SK-N-SH (cell line): ENCODE data around the gene ADGRB2. TPM values are rescaled to one million over a fixed set of nuclear protein-coding genes. Genes with fewer than 3 reads are reported as not detected.

Experiments used
- CTCF ChIA-PET: fragments of 300-600, 350-600 bp; formaldehyde crosslinking; extraction: SDS; loops from one replicate; lab custom pipeline; 2021; lab: Yijun Ruan, JAX
- POLR2A ChIA-PET: fragments of 350-600 bp; sonication (Branson Sonifier 250); formaldehyde crosslinking; extraction: SDS; loops from one replicate; lab custom pipeline; 2020; ENCODE audit warnings: antibody characterized with exemption, inconsistent platforms; lab: Yijun Ruan, JAX
- DNase-seq: peaks from one replicate; pipeline ENCODE4 v3.0.0; 2012
- H2AFZ ChIP-seq: fragments of 200-600 bp; sonication (generic); 2 replicates; pipeline ENCODE4 v1.8.1; 2016; ENCODE audit warnings: antibody characterized with exemption, mild to moderate bottlenecking, low read depth
- H3F3A ChIP-seq: fragments of 200-600 bp; sonication (generic); replicated peaks from 2 replicates; pipeline ENCODE3; 2016; ENCODE audit warnings: antibody characterized with exemption, mild to moderate bottlenecking; ENCODE audit not compliant: insufficient read depth
- H3K27ac ChIP-seq, 2 experiments: fragments of 200-500 bp in 1 of 2; fragments of 200-600 bp in 1 of 2; sonication (Bioruptor generic) in 1 of 2; sonication (generic), shearing (Covaris generic) in 1 of 2; 2 replicates each; pipeline versions ENCODE4 v1.5.1 to v1.6.1; 2014 to 2016; ENCODE audit warnings: low read depth in 2 of 2, inconsistent platforms in 1 of 2, low read length in 1 of 2, mild to moderate bottlenecking in 1 of 2, mixed read lengths in 1 of 2
- H3K27me3 ChIP-seq: fragments of 200-600 bp; sonication (generic), shearing (Covaris generic); 2 replicates; pipeline ENCODE4 v1.6.1; 2016; ENCODE audit warnings: mixed run types; ENCODE audit not compliant: insufficient read depth
- H3K36me3 ChIP-seq, 2 experiments: fragments of 200-500 bp in 1 of 2; fragments of 200-600 bp in 1 of 2; sonication (Bioruptor generic) in 1 of 2; sonication (generic) in 1 of 2; replicated peaks in 1 of 2; 2 replicates each; pipeline versions ENCODE3 to v1.5.1; 2014 to 2016; ENCODE audit warnings: low read length in 1 of 2, mild to moderate bottlenecking in 1 of 2; ENCODE audit not compliant: insufficient read depth in 2 of 2, control insufficient read depth in 1 of 2
- H3K4me1 ChIP-seq, 2 experiments: fragments of 200-500 bp in 1 of 2; fragments of 200-600 bp in 1 of 2; sonication (Bioruptor generic) in 1 of 2; sonication (generic), shearing (Covaris generic) in 1 of 2; 2 replicates each; pipeline versions ENCODE4 v1.5.1 to v1.6.1; 2014 to 2016; ENCODE audit warnings: low read depth in 1 of 2, low read length in 1 of 2, mixed run types in 1 of 2; ENCODE audit not compliant: insufficient read depth in 2 of 2, control insufficient read depth in 1 of 2
- H3K4me2 ChIP-seq: fragments of 200-600 bp; sonication (generic), shearing (Covaris generic); 2 replicates; pipeline ENCODE4 v1.6.1; 2017; ENCODE audit warnings: mixed run types
- H3K4me3 ChIP-seq, 2 experiments: fragments of 200-500 bp in 1 of 2; fragments of 200-600 bp in 1 of 2; sonication (Bioruptor generic) in 1 of 2; sonication (generic), shearing (Covaris generic) in 1 of 2; 2 replicates each; pipeline versions ENCODE4 v1.5.1 to v1.8.1; 2014 to 2016; ENCODE audit warnings: low read depth in 2 of 2, inconsistent platforms in 1 of 2, low read length in 1 of 2, mild to moderate bottlenecking in 1 of 2, mixed read lengths in 1 of 2, moderate library complexity in 1 of 2
- H3K79me2 ChIP-seq: fragments of 200-600 bp; sonication (generic); 2 replicates; pipeline ENCODE4 v1.8.1; 2017; ENCODE audit warnings: mild to moderate bottlenecking; ENCODE audit not compliant: insufficient read depth
- H3K9ac ChIP-seq: fragments of 200-600 bp; sonication (generic); 2 replicates; pipeline ENCODE4 v1.6.1; 2017; ENCODE audit warnings: mixed run types
- H3K9me2 ChIP-seq: fragments of 200-600 bp; sonication (generic); 2 replicates; pipeline ENCODE4 v1.6.1; 2017; ENCODE audit warnings: mixed run types
- H3K9me3 ChIP-seq: fragments of 200-600 bp; sonication (generic); 2 replicates; pipeline ENCODE4 v1.6.1; 2017; ENCODE audit warnings: mixed run types, mild to moderate bottlenecking, moderate library complexity
- H4K20me1 ChIP-seq: fragments of 200-600 bp; sonication (generic); 2 replicates; pipeline ENCODE4 v1.6.1; 2017; ENCODE audit warnings: mild to moderate bottlenecking, mixed run types; ENCODE audit not compliant: insufficient read depth
- EP300 ChIP-seq, 2 experiments: IDR thresholded peaks; 2 replicates each; pipeline versions ENCODE4 v1.4.0 to v1.6.1; 2012; ENCODE audit warnings: borderline replicate concordance in 1 of 2, low read depth in 1 of 2, low read length in 1 of 2
- FOSL2 ChIP-seq: IDR thresholded peaks from 2 replicates; pipeline ENCODE4 v1.4.0; 2012; ENCODE audit warnings: low read depth, mild to moderate bottlenecking, moderate library complexity, borderline replicate concordance
- MXI1 ChIP-seq: IDR thresholded peaks from 2 replicates; pipeline ENCODE4 v1.6.1; 2012; ENCODE audit warnings: mild to moderate bottlenecking, low read depth, low read length, improper control_type of control experiment
- POLR2AphosphoS5 ChIP-seq: IDR thresholded peaks from 2 replicates; pipeline ENCODE4 v1.6.1; 2012; ENCODE audit warnings: low read depth, low read length
- RFX5 ChIP-seq: IDR thresholded peaks from 2 replicates; pipeline ENCODE4 v1.6.1; 2012; ENCODE audit warnings: mild to moderate bottlenecking, improper control_type of control experiment, low read length
- TAF1 ChIP-seq: IDR thresholded peaks from 2 replicates; pipeline ENCODE4 v1.6.1; 2012; ENCODE audit warnings: low read depth, mild to moderate bottlenecking, low read length, moderate library complexity, borderline replicate concordance
- WGBS: methylation state at CpG from one replicate; pipeline ENCODE4 v1.1.6; 2017; ENCODE audit warnings: low lambda C conversion rate; 5-methylcytosine and 5-hydroxymethylcytosine counted together
- polyA plus RNA-seq, 3 experiments: library from polyadenylated mRNA; depleted of rRNA; stranded (reverse); fragments of >200 nt; gene quantifications; 2 replicates each; pipeline ENCODE4 v1.2.3, GENCODE V29; 2012
- TF ChIP-seq, protein P1 (sequence below): fragments of 150-350 bp; IDR thresholded peaks from 2 replicates; pipeline ENCODE4 v1.6.1; 2016; ENCODE audit warnings: mild to moderate bottlenecking, low read depth, low read length
- TF ChIP-seq, protein P2 (sequence below): IDR thresholded peaks from 2 replicates; pipeline ENCODE4 v1.4.0; 2012; ENCODE audit warnings: low read depth
- TF ChIP-seq, protein P3 (sequence below): fragments of 150-350 bp; IDR thresholded peaks from 2 replicates; pipeline ENCODE4 v1.6.1; 2017; ENCODE audit warnings: antibody characterized with exemption, low read length, low read depth, borderline replicate concordance

The ADGRB2 gene
- polyA plus RNA-seq, 1 of the 3 experiments (the other 2 are of a cell fraction), result 13.0 TPM

- no peaks in the 10 kb centered on the region for H3K36me3 ChIP-seq
- POLR2A ChIA-PET, result no interaction called here
- H3F3A ChIP-seq, result peaks cover 28% of the 10 kb centered on the region
- no peaks in the 10 kb centered on the region for H3K9me3 ChIP-seq
- no peak for TF ChIP-seq FOSL2
- TF ChIP-seq, protein P1, sequence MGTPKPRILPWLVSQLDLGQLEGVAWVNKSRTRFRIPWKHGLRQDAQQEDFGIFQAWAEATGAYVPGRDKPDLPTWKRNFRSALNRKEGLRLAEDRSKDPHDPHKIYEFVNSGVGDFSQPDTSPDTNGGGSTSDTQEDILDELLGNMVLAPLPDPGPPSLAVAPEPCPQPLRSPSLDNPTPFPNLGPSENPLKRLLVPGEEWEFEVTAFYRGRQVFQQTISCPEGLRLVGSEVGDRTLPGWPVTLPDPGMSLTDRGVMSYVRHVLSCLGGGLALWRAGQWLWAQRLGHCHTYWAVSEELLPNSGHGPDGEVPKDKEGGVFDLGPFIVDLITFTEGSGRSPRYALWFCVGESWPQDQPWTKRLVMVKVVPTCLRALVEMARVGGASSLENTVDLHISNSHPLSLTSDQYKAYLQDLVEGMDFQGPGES, result no peak
- no peak for TF ChIP-seq RFX5
- no peak for TF ChIP-seq MXI1
- no peaks in the 10 kb centered on the region for H4K20me1 ChIP-seq
- no peak overlapping the region for H3K27ac ChIP-seq
- no peak overlapping the region for H3K4me2 ChIP-seq
- no peaks in the 10 kb centered on the region for H3K79me2 ChIP-seq
- no peak overlapping the region for H3K4me3 ChIP-seq
- 95% methylated on average over 10 of the region's 12 CpGs for WGBS
- H3K4me1 ChIP-seq, result peaks cover 29 to 61% of the 10 kb centered on the region in 2 experiments
- H3K27me3 ChIP-seq, result no peaks in the 10 kb centered on the region
- no peak for DNase-seq
- H3K9me2 ChIP-seq, result no peaks in the 10 kb centered on the region
- H3K9ac ChIP-seq, result no peak overlapping the region
- H2AFZ ChIP-seq, result no peak overlapping the region
- CTCF ChIA-PET, result interaction anchor here (1.0 to 10.2 kb wide), 5 partner anchors 16 to 92 kb away, joined by 3 to 116 read pairs (median 3); no protein-coding TSS in a partner anchor
Measured at GRCh38 chr1:31697369-31697984, 66.7 kb downstream of the ADGRB2 start.

DNA sequence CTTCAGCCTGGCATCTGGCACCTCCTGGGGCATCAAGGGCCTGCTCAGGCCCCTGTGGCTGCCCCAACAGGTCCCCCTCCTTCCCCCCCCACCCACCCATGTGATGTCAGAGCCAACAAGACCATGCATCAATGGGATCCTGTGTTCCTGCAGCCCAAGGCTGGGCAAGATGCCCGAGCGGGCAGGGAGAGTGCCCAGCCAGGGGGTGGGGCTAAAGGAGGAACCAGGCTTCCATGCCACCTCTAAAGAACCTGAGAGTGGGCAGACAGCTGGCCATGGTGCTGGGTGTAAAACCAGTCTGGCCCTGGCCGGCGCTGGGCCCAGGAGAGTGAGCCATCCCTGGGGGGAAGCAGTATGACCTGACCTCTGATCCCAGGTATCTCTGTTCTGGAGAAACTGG lies 67.9 kb downstream of the ADGRB2 start:
- Histone ChIP-seq H3K36me3 (no peaks in the 10 kb centered on the region), H3K27me3 (no peaks in the 10 kb centered on the region), H3K4me2 (no peak overlapping the region), H3K4me1 (peaks cover 19 to 50% of the 10 kb centered on the region in 2 experiments), H4K20me1 (no peaks in the 10 kb centered on the region), H3K4me3 (no peak overlapping the region), H3F3A (peaks cover 16% of the 10 kb centered on the region), H3K79me2 (no peaks in the 10 kb centered on the region), H3K27ac (no peak overlapping the region), H3K9ac (no peak overlapping the region), H3K9me2 (no peaks in the 10 kb centered on the region), H3K9me3 (no peaks in the 10 kb centered on the region), H2AFZ (no peak overlapping the region)
- ChIA-PET CTCF (interaction anchor here (1.6 to 10.2 kb wide), 2 partner anchors 13 to 18 kb away, joined by 5 to 116 read pairs; no protein-coding TSS in a partner anchor), POLR2A (no interaction called here)
- DNase-seq, result no peak
- TF ChIP-seq, protein P2, sequence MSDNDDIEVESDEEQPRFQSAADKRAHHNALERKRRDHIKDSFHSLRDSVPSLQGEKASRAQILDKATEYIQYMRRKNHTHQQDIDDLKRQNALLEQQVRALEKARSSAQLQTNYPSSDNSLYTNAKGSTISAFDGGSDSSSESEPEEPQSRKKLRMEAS, result no peak
- TF ChIP-seq, protein P1, result no peak
- TF ChIP-seq, protein P3, sequence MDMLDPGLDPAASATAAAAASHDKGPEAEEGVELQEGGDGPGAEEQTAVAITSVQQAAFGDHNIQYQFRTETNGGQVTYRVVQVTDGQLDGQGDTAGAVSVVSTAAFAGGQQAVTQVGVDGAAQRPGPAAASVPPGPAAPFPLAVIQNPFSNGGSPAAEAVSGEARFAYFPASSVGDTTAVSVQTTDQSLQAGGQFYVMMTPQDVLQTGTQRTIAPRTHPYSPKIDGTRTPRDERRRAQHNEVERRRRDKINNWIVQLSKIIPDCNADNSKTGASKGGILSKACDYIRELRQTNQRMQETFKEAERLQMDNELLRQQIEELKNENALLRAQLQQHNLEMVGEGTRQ, result no peak
- TF ChIP-seq EP300 (IDR thresholded peaks at IDR 0.05; ENCODE audit: borderline replicate concordance in 1 of 2, low read depth in 1 of 2, low read length in 1 of 2), result no peak
- TF ChIP-seq POLR2AphosphoS5, result no peak
- TF ChIP-seq MXI1, result no peak
- TF ChIP-seq TAF1, result no peak
- WGBS, result no CpG with 5 or more reads among the region's 4 CpGs
